Lung (tissue), 12 donors: ENCODE results near the gene ALG6. TPM values are rescaled to one million over a fixed set of nuclear protein-coding genes. Genes with fewer than 3 reads are reported as not detected.

Source experiments
- ATAC-seq: fragments of 200-7000 bp; cut with Tn5 transposase; one replicate; pipeline ENCODE4 v1.9.1; 2020; ENCODE audit warnings: moderate number of reproducible peaks; ENCODE audit not compliant: insufficient read depth, low FRiP score
- DNase-seq, 3 donors: peaks; one replicate each; pipeline ENCODE4 v3.0.0-alpha.2; 2013 to 2017
- H3K27ac ChIP-seq, 2 donors: one replicate each; pipeline ENCODE4 v1.5.1; 2013; ENCODE audit warnings: mild to moderate bottlenecking in 2 of 2, moderate library complexity in 2 of 2, control low read depth in 1 of 2, inconsistent platforms in 1 of 2, low read depth in 1 of 2, low read length in 1 of 2
- H3K27me3 ChIP-seq, 3 donors: one replicate each; pipeline ENCODE4 v1.5.1; 2013; ENCODE audit warnings: low read length in 2 of 3; ENCODE audit not compliant: control insufficient read depth in 3 of 3, insufficient read depth in 3 of 3
- H3K36me3 ChIP-seq, 4 donors: one replicate each; pipeline ENCODE4 v1.5.1; 2013; ENCODE audit warnings: low read length in 4 of 4, mild to moderate bottlenecking in 1 of 4, moderate library complexity in 1 of 4; ENCODE audit not compliant: control insufficient read depth in 4 of 4, insufficient read depth in 4 of 4
- H3K4me1 ChIP-seq, 5 donors: one replicate each; pipeline ENCODE4 v1.5.1; 2013; ENCODE audit warnings: low read length in 5 of 5, mild to moderate bottlenecking in 2 of 5, moderate library complexity in 1 of 5; ENCODE audit not compliant: control insufficient read depth in 5 of 5, insufficient read depth in 5 of 5
- H3K4me3 ChIP-seq: one replicate; pipeline ENCODE4 v1.5.1; 2013; ENCODE audit warnings: mild to moderate bottlenecking, control low read depth, moderate library complexity
- H3K9ac ChIP-seq, 2 donors: one replicate each; pipeline ENCODE4 v1.5.1; 2013; ENCODE audit warnings: low read length in 2 of 2, control low read depth in 1 of 2; ENCODE audit not compliant: insufficient read depth in 1 of 2
- H3K9me3 ChIP-seq, 4 donors: one replicate each; pipeline ENCODE4 v1.5.1; 2013; ENCODE audit warnings: low read length in 3 of 4, mild to moderate bottlenecking in 1 of 4, moderate library complexity in 1 of 4; ENCODE audit not compliant: control insufficient read depth in 4 of 4, insufficient read depth in 3 of 4
- WGBS, 2 donors: extraction: QIAGEN DNeasy Blood & Tissue Kit; methylation state at CpG; one replicate each; pipeline ENCODE4 v1.1.7; 2013; 5-methylcytosine and 5-hydroxymethylcytosine counted together
- polyA plus RNA-seq, 2 donors: library from polyadenylated mRNA; stranded (reverse); fragments of 200-250 nt; gene quantifications; one replicate each; pipeline ENCODE4 v1.2.1, GENCODE V29; 2013
- total RNA-seq, 2 donors: library from RNA; depleted of rRNA in 1 of 2; stranded (reverse); fragments of >200 nt in 1 of 2; gene quantifications; one replicate each; pipeline ENCODE4 v1.2.1, GENCODE V29; 2014 to 2021
- TF ChIP-seq, protein P1 (sequence below): IDR thresholded peaks from 2 replicates; pipeline ENCODE4 v1.5.1; 2012; ENCODE audit warnings: mild to moderate bottlenecking; ENCODE audit errors: control extremely low read depth, extremely low read depth
- donor health status: control.
- donor health status: control.
- donor health status: Bipolar disorder and iron deficiency.
- donor health status: healthy.
- donor health status: DM: yes; HTN: yes; CAD: no.

The ALG6 gene
- total and polyA plus RNA-seq, 4 donors = 8.2 to 25.3 (median 11.8) TPM

DNA sequence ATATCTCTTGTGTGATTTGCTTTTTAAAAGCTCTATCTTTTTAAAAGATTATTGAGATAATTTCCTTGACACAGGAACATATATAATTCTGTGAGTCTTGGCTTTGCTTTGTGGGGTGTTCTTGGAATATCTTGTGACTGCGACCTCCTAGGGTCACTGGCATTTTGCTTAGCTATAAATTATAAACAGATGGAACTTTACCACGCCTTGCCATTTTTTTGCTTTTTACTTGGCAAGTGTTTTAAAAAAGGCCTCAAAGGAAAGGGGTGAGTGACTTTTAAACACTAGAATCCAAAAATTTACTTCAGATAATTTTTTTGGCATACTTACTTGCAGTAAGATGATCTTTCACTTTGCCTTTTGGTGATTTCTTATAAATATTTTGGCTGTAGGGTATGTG is 43.6 kb downstream of the ALG6 start:
- DNase-seq = peak; percentile 39 to 83 (median 82)

DNA sequence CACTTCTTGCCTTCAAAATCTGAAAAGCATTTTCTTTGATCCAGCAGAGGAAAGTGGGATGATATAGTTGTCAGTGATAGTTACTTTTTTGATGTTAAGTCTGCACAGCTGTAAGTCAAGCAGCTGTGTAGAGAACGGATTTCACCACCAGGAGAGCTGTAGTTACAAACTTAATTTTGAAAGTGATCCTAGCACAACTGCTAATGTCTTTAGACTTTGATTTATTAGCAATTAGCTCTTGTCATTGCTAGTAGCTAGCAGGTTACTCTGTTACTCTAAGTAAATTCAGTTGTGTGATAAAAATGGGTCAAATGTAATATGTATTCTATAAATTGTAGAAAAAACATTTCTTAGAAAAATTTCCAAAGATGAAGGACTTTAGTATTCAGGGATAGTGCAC is 46.0 kb downstream of the ALG6 start:
- 89 to 94% methylated on average over 1 of the region's 1 CpG for WGBS, 2 donors
- no peaks in the 10 kb centered on the region for H3K9me3 ChIP-seq
- H3K9ac ChIP-seq = no peak overlapping the region
- ATAC-seq = no peak
- H3K4me1 ChIP-seq = peaks cover 0 to 23% (median 6%) of the 10 kb centered on the region in 5 donors
- no peak for DNase-seq
- peaks cover 0 to 2% (median under 1%) of the 10 kb centered on the region in 4 donors for H3K36me3 ChIP-seq
- no peaks in the 10 kb centered on the region for H3K27me3 ChIP-seq
- H3K27ac ChIP-seq = no peak overlapping the region
- no peak overlapping the region for H3K4me3 ChIP-seq
- TF ChIP-seq, protein P1, sequence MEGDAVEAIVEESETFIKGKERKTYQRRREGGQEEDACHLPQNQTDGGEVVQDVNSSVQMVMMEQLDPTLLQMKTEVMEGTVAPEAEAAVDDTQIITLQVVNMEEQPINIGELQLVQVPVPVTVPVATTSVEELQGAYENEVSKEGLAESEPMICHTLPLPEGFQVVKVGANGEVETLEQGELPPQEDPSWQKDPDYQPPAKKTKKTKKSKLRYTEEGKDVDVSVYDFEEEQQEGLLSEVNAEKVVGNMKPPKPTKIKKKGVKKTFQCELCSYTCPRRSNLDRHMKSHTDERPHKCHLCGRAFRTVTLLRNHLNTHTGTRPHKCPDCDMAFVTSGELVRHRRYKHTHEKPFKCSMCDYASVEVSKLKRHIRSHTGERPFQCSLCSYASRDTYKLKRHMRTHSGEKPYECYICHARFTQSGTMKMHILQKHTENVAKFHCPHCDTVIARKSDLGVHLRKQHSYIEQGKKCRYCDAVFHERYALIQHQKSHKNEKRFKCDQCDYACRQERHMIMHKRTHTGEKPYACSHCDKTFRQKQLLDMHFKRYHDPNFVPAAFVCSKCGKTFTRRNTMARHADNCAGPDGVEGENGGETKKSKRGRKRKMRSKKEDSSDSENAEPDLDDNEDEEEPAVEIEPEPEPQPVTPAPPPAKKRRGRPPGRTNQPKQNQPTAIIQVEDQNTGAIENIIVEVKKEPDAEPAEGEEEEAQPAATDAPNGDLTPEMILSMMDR = no peak

More for the DNA sequence above, 43.6 kb downstream of the ALG6 start:
- ATAC-seq = no peak
- no peaks in the 10 kb centered on the region for H3K27me3 ChIP-seq
- no peak overlapping the region for H3K9ac ChIP-seq
- peaks cover 0 to 2% (median under 1%) of the 10 kb centered on the region in 4 donors for H3K36me3 ChIP-seq
- H3K4me3 ChIP-seq = no peak overlapping the region
- WGBS, 2 donors = 77 to 85% methylated on average over 2 of the region's 2 CpGs
- TF ChIP-seq, protein P1 = no peak
- peaks cover 0 to 39% (median 12%) of the 10 kb centered on the region in 5 donors for H3K4me1 ChIP-seq
- no peaks in the 10 kb centered on the region for H3K9me3 ChIP-seq
- H3K27ac ChIP-seq = no peak overlapping the region

DNA sequence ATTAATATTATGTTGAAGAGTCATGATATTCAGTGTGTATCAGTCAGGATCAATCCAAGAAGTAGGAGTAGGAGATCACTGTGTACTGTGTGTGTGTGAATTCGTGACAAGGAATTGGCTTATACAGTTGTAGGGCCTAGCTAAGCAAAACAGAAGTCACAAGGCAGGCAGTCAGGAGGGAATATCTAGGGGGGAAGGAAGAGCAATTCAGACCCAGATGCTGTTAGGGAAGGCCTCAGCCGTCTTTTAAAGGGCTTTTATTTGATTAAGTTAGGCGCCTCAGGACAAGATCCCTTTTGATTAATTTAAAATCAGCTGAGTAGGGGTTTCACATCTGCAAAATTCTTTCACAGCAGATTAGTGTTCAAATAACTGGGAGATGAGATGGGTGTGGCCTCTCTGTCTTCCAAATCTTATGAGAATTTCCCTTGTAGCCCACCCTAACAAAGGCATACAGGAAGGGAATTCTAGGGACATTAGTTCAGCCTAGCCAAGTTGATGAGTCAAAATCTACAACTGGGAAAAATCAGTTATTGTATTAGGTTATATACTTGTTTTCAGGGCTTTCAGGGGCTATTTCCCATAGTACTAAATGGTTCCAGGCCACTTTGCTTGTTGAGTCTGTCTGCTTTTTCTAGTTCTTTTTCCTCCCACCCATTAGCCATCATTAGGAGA is 47.4 kb downstream of the ALG6 start:
- Histone ChIP-seq H3K9ac (no peak overlapping the region), H3K36me3 (peaks cover 0 to 2% (median under 1%) of the 10 kb centered on the region in 4 donors), H3K27ac (no peak overlapping the region), H3K27me3 (no peaks in the 10 kb centered on the region), H3K4me3 (no peak overlapping the region), H3K4me1 (peaks cover 0 to 19% (median 3%) of the 10 kb centered on the region in 5 donors), H3K9me3 (no peaks in the 10 kb centered on the region)
- WGBS, 2 donors = 86 to 94% methylated on average over 3 of the region's 3 CpGs
- no peak for DNase-seq
- TF ChIP-seq, protein P1 = no peak
- ATAC-seq = no peak
